ENCODE measurements around the gene LRMDA. TPM values are rescaled to one million over a fixed set of nuclear protein-coding genes. Genes with fewer than 3 reads are reported as not detected.

The LRMDA gene
- polyA plus RNA-seq, 2 of the 4 experiments (the other 2 are of a cell fraction) = 4.6 to 5.2 TPM

DNA sequence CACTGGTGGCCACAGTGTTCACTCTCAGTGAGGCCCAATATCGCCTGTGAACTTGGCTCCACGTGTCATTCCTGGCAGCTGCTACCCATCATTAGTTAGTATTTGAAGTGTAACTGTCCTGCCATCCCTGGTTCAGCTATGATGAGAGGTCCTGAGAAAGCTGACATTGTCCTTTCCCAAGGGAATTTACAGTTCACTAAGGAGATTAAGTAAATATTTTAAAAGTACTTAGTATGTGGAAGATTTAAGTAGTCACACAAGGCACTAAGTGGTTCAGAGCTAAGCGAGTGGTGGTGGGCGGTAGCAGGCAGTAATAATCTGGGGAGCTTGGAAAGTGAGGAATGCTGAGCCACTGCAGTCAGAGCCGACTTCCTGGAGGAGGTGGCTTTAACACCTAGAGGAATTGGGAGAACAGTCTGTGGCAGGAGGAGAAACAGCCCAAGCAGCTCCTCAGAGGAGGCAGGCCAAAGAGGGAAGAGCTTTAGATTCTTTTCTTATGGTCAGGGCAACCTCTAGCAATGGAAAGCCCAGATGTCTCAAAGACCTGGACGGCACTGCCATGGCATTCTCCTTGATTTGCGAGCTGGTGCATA is 519.7 kb downstream of the LRMDA start:
- ChIA-PET CTCF (interaction anchor here (0.6 to 1.2 kb wide), 3 partner anchors 17 to 221 kb away, joined by 3 to 4 read pairs (median 3); no protein-coding TSS in a partner anchor), POLR2A (no interaction called here)
- no peak for DNase-seq (ENCODE audit: low read depth in 1 of 2, low spot score in 1 of 2)
- no peaks in the 10 kb centered on the region for H3K9me3 ChIP-seq
- WGBS (ENCODE audit: missing lambda C conversion rate) = 65% methylated on average over 7 of the region's 7 CpGs
- no peak for ATAC-seq
- TF ChIP-seq NFE2L2 (conservative IDR thresholded peaks at IDR 0.05; ENCODE audit: low read length) (no peak), PBX3 (IDR thresholded peaks at IDR 0.05) (no peak), JUN (IDR thresholded peaks at IDR 0.05) (no peak), GATA3 (IDR thresholded peaks at IDR 0.05; ENCODE audit: borderline replicate concordance) (no peak), TFCP2L1 (CRISPR knock-in tag; IDR thresholded peaks at IDR 0.05) (no peak), ZFP36 (IDR thresholded peaks at IDR 0.05; ENCODE audit: borderline replicate concordance, partially characterized antibody) (peak; percentile 57), BHLHE40 (IDR thresholded peaks at IDR 0.05; ENCODE audit: low read depth, low read length) (no peak), RARB (CRISPR knock-in tag; IDR thresholded peaks at IDR 0.05) (no peak)
- no peak overlapping the region for H3K27ac ChIP-seq
- H3K4me2 ChIP-seq = no peak overlapping the region
- no peak for FAIRE-seq
- H3K4me1 ChIP-seq = no peaks in the 10 kb centered on the region
- H3K4me3 ChIP-seq = no peak overlapping the region

GRCh38 chr10:75951627-75952026 is 520.2 kb downstream of the LRMDA start:
- H3K27ac ChIP-seq = no peak overlapping the region
- TF ChIP-seq SREBF2 (IDR thresholded peaks at IDR 0.05) (no peak), EP300 (IDR thresholded peaks at IDR 0.05) (no peak), USF2 (IDR thresholded peaks at IDR 0.05) (no peak), GATA3 (IDR thresholded peaks at IDR 0.05; ENCODE audit: borderline replicate concordance) (no peak), FOSL2 (IDR thresholded peaks at IDR 0.05) (no peak), FOSL2 (CRISPR knock-in tag; IDR thresholded peaks at IDR 0.05) (no peak), ELK1 (IDR thresholded peaks at IDR 0.05; ENCODE audit: low read depth, low read length) (no peak), TP53 (CRISPR knock-in tag; IDR thresholded peaks at IDR 0.05) (no peak), POLR2AphosphoS2 (conservative IDR thresholded peaks at IDR 0.05; ENCODE audit: low read length) (no peak), PHF8 (IDR thresholded peaks at IDR 0.05; ENCODE audit: borderline replicate concordance, low read depth) (no peak), MAFK (IDR thresholded peaks at IDR 0.05; ENCODE audit: partially characterized antibody) (no peak), CBX2 (IDR thresholded peaks at IDR 0.05; ENCODE audit: borderline replicate concordance, low read depth) (no peak), PBX3 (IDR thresholded peaks at IDR 0.05) (no peak)
- DNase-seq (ENCODE audit: low read depth in 1 of 2, low spot score in 1 of 2) (no peak), FAIRE-seq (no peak), ATAC-seq (no peak)
- H3K4me1 ChIP-seq = no peaks in the 10 kb centered on the region
- ChIA-PET POLR2A (no interaction called here), CTCF (interaction anchor here (0.6 to 1.2 kb wide), 2 partner anchors 18 to 221 kb away, joined by 3 to 4 read pairs; no protein-coding TSS in a partner anchor)
- 78% methylated on average over 7 of the region's 7 CpGs for WGBS (ENCODE audit: missing lambda C conversion rate)
- no peak overlapping the region for H3K4me3 ChIP-seq
- H3K4me2 ChIP-seq = no peak overlapping the region
- H3K9me3 ChIP-seq = no peaks in the 10 kb centered on the region

DNA sequence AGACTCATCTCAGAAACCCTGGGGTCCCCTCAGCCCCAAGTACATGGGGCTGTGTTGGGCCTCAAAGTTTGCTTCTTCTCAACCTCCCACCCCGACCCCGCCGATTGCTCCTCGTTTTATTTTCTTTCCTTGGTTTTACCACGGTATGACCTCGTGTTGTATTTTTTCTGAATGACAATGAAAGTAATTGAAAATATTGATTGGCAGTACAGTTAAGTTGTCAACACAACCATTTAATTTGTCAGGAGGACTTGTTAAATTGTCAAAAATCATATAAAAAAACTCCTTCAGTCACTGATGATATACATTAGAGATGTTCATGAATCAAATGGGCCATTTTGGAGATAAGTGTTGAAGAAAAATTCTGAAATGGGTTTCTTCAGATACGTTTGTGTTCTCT is 520.7 kb downstream of the LRMDA start:
- no peak overlapping the region for H3K4me3 ChIP-seq
- H3K4me1 ChIP-seq = no peaks in the 10 kb centered on the region
- no peaks in the 10 kb centered on the region for H3K9me3 ChIP-seq
- no peak overlapping the region for H3K4me2 ChIP-seq
- CTCF ChIA-PET = interaction anchor here (1.2 kb wide), 1 partner anchor 18 kb away, joined by 4 read pairs; no protein-coding TSS in a partner anchor
- H3K27ac ChIP-seq = no peak overlapping the region
- FAIRE-seq (no peak), DNase-seq (ENCODE audit: low read depth in 1 of 2, low spot score in 1 of 2) (no peak), ATAC-seq (no peak)
- POLR2A ChIA-PET = no interaction called here
- 62% methylated on average over 7 of the region's 7 CpGs for WGBS (ENCODE audit: missing lambda C conversion rate)
- TF ChIP-seq SREBF2 (IDR thresholded peaks at IDR 0.05) (no peak), JUNB (IDR thresholded peaks at IDR 0.05) (no peak), CHD2 (IDR thresholded peaks at IDR 0.05; ENCODE audit: low read length, partially characterized antibody) (no peak), REST (IDR thresholded peaks at IDR 0.05) (no peak), MAFK (IDR thresholded peaks at IDR 0.05; ENCODE audit: partially characterized antibody) (no peak), RAD21 (conservative IDR thresholded peaks at IDR 0.05 in 1 of 2, IDR thresholded peaks at IDR 0.05 in 1 of 2) (no peak), SMC3 (IDR thresholded peaks at IDR 0.05) (no peak)
- TF ChIP-seq, protein P1, sequence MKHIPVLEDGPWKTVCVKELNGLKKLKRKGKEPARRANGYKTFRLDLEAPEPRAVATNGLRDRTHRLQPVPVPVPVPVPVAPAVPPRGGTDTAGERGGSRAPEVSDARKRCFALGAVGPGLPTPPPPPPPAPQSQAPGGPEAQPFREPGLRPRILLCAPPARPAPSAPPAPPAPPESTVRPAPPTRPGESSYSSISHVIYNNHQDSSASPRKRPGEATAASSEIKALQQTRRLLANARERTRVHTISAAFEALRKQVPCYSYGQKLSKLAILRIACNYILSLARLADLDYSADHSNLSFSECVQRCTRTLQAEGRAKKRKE (CRISPR knock-in tag; IDR thresholded peaks at IDR 0.05; ENCODE audit: low read depth) = no peak

Data from A549 (cell line).